Activated CD8-positive, alpha-beta T cell treated with anti-CD3 and anti-CD28 coated beads, Interleukin-2, amount 10 ng/mL, durations not matched to agents 7 days and 5 days (primary cell): ENCODE measurements around the gene SPATS2L. TPM values are rescaled to one million over a fixed set of nuclear protein-coding genes. Genes with fewer than 3 reads are reported as not detected.

Experiments used
- ATAC-seq: fragments of 150-1000 bp; cut with Tn5 transposase; one replicate; pipeline ENCODE4 v1.10.0; 2021; ENCODE audit warnings: moderate library complexity
- CTCF ChIA-PET: fragments of 350-600 bp; sonication (Branson Sonifier 250); formaldehyde crosslinking; loops from one replicate; lab custom pipeline; 2021; ENCODE audit warnings: antibody characterized with exemption; lab: Charles Lee
- POLR2A ChIA-PET: fragments of 350-600 bp; sonication (Branson Sonifier 250); formaldehyde crosslinking; loops from one replicate; lab custom pipeline; 2021; ENCODE audit warnings: antibody characterized with exemption; lab: Charles Lee
- DNase-seq: peaks from one replicate; pipeline ENCODE4 v3.0.0-alpha.2; 2020
- H3K27ac Mint-ChIP-seq: one replicate; pipeline ENCODE4 v1.8.0; 2021; ENCODE audit warnings: mild to moderate bottlenecking, mixed read lengths
- H3K27me3 Mint-ChIP-seq: one replicate; pipeline ENCODE4 v1.8.0; 2021; ENCODE audit warnings: low read depth, mixed read lengths
- H3K36me3 Mint-ChIP-seq: one replicate; pipeline ENCODE4 v1.8.0; 2021; ENCODE audit warnings: low read depth, mixed read lengths
- H3K4me1 Mint-ChIP-seq: one replicate; pipeline ENCODE4 v1.8.0; 2021; ENCODE audit warnings: low read depth, mixed read lengths
- H3K4me3 Mint-ChIP-seq: one replicate; pipeline ENCODE4 v1.8.0; 2021; ENCODE audit warnings: mild to moderate bottlenecking, mixed read lengths
- H3K9me3 Mint-ChIP-seq: one replicate; pipeline ENCODE4 v1.8.0; 2022; ENCODE audit warnings: mixed read lengths; ENCODE audit not compliant: insufficient read depth
- total RNA-seq, 2 experiments: library from RNA; stranded (reverse); gene quantifications; one replicate each; pipeline ENCODE4 v1.2.3, GENCODE V29; 2021

Gene SPATS2L
- total RNA-seq, 2 experiments from 2014 or later: 45.5 to 46.5 TPM

- Mint-ChIP-seq H3K27me3 (peaks cover 15% of the 10 kb centered on the region), H3K4me1 (no peaks in the 10 kb centered on the region), H3K27ac (no peak overlapping the region), H3K9me3 (no peaks in the 10 kb centered on the region), H3K4me3 (no peak overlapping the region), H3K36me3 (no peaks in the 10 kb centered on the region)
- ATAC-seq (no peak), DNase-seq (no peak)
- ChIA-PET CTCF (no interaction called here), POLR2A (no interaction called here)
Observed at GRCh38 chr2:200272320-200272719, 34.2 kb upstream of the SPATS2L start.

GRCh38 chr2:200274116-200275075, 32.1 kb upstream of the SPATS2L start:
- H3K36me3 Mint-ChIP-seq: no peaks in the 10 kb centered on the region
- POLR2A ChIA-PET: interaction anchor here (0.6 kb wide), 1 partner anchor 79 kb away, joined by 3 read pairs; no protein-coding TSS in a partner anchor
- CTCF ChIA-PET: no interaction called here
- no peaks in the 10 kb centered on the region for H3K9me3 Mint-ChIP-seq
- H3K4me1 Mint-ChIP-seq: no peaks in the 10 kb centered on the region
- no peak overlapping the region for H3K4me3 Mint-ChIP-seq
- no peak for DNase-seq
- no peak for ATAC-seq
- peaks cover 19% of the 10 kb centered on the region for H3K27me3 Mint-ChIP-seq
- H3K27ac Mint-ChIP-seq: no peak overlapping the region

- H3K4me1 Mint-ChIP-seq: no peaks in the 10 kb centered on the region
- DNase-seq (no peak), ATAC-seq (no peak)
- H3K27me3 Mint-ChIP-seq: peaks cover 19% of the 10 kb centered on the region
- ChIA-PET CTCF (no interaction called here), POLR2A (no interaction called here)
- H3K27ac Mint-ChIP-seq: no peak overlapping the region
- no peak overlapping the region for H3K4me3 Mint-ChIP-seq
- no peaks in the 10 kb centered on the region for H3K36me3 Mint-ChIP-seq
- no peaks in the 10 kb centered on the region for H3K9me3 Mint-ChIP-seq
Observed at GRCh38 chr2:200275295-200276013, 31.0 kb upstream of the SPATS2L start.

- ATAC-seq (no peak), DNase-seq (no peak)
- ChIA-PET CTCF (no interaction called here), POLR2A (no interaction called here)
- no peaks in the 10 kb centered on the region for H3K9me3 Mint-ChIP-seq
- no peak overlapping the region for H3K27ac Mint-ChIP-seq
- no peaks in the 10 kb centered on the region for H3K4me1 Mint-ChIP-seq
- no peaks in the 10 kb centered on the region for H3K36me3 Mint-ChIP-seq
- H3K4me3 Mint-ChIP-seq: no peak overlapping the region
- H3K27me3 Mint-ChIP-seq: peaks cover 16% of the 10 kb centered on the region
Observed at GRCh38 chr2:200276472-200276871, 30.0 kb upstream of the SPATS2L start.

GRCh38 chr2:200278694-200279316, 27.7 kb upstream of the SPATS2L start:
- H3K27me3 Mint-ChIP-seq: peaks cover 22% of the 10 kb centered on the region
- H3K27ac Mint-ChIP-seq: no peak overlapping the region
- H3K4me1 Mint-ChIP-seq: no peaks in the 10 kb centered on the region
- H3K36me3 Mint-ChIP-seq: no peaks in the 10 kb centered on the region
- no peaks in the 10 kb centered on the region for H3K9me3 Mint-ChIP-seq
- ATAC-seq: no peak
- CTCF ChIA-PET: no interaction called here
- POLR2A ChIA-PET: no interaction called here
- DNase-seq: no peak
- no peak overlapping the region for H3K4me3 Mint-ChIP-seq

GRCh38 chr2:200279857-200280256, 26.6 kb upstream of the SPATS2L start:
- H3K9me3 Mint-ChIP-seq: no peaks in the 10 kb centered on the region
- no peak overlapping the region for H3K4me3 Mint-ChIP-seq
- no peak for DNase-seq
- peaks cover 26% of the 10 kb centered on the region for H3K27me3 Mint-ChIP-seq
- no peak overlapping the region for H3K27ac Mint-ChIP-seq
- ChIA-PET CTCF (no interaction called here), POLR2A (no interaction called here)
- no peaks in the 10 kb centered on the region for H3K4me1 Mint-ChIP-seq
- H3K36me3 Mint-ChIP-seq: no peaks in the 10 kb centered on the region
- ATAC-seq: no peak

- H3K27ac Mint-ChIP-seq: no peak overlapping the region
- H3K27me3 Mint-ChIP-seq: peaks cover 35% of the 10 kb centered on the region
- POLR2A ChIA-PET: no interaction called here
- ATAC-seq (no peak), DNase-seq (no peak)
- H3K4me1 Mint-ChIP-seq: no peaks in the 10 kb centered on the region
- H3K36me3 Mint-ChIP-seq: no peaks in the 10 kb centered on the region
- CTCF ChIA-PET: no interaction called here
- no peaks in the 10 kb centered on the region for H3K9me3 Mint-ChIP-seq
- H3K4me3 Mint-ChIP-seq: no peak overlapping the region
Observed at GRCh38 chr2:200286578-200286977, 19.9 kb upstream of the SPATS2L start.

- ATAC-seq (no peak), DNase-seq (no peak)
- ChIA-PET CTCF (no interaction called here), POLR2A (no interaction called here)
- no peaks in the 10 kb centered on the region for H3K36me3 Mint-ChIP-seq
- H3K4me3 Mint-ChIP-seq: no peak overlapping the region
- peaks cover 28% of the 10 kb centered on the region for H3K27me3 Mint-ChIP-seq
- no peaks in the 10 kb centered on the region for H3K4me1 Mint-ChIP-seq
- H3K27ac Mint-ChIP-seq: no peak overlapping the region
- H3K9me3 Mint-ChIP-seq: no peaks in the 10 kb centered on the region
Observed at GRCh38 chr2:200288670-200289429, 17.6 kb upstream of the SPATS2L start.

- Mint-ChIP-seq H3K36me3 (no peaks in the 10 kb centered on the region), H3K4me3 (no peak overlapping the region), H3K27ac (no peak overlapping the region), H3K27me3 (peaks cover 24% of the 10 kb centered on the region), H3K9me3 (no peaks in the 10 kb centered on the region), H3K4me1 (no peaks in the 10 kb centered on the region)
- DNase-seq (no peak), ATAC-seq (no peak)
- POLR2A ChIA-PET: no interaction called here
- CTCF ChIA-PET: no interaction called here
Observed at GRCh38 chr2:200296118-200296517, 10.4 kb upstream of the SPATS2L start.

- CTCF ChIA-PET: no interaction called here
- Mint-ChIP-seq H3K9me3 (no peaks in the 10 kb centered on the region), H3K27me3 (peaks cover 22% of the 10 kb centered on the region), H3K27ac (no peak overlapping the region), H3K36me3 (no peaks in the 10 kb centered on the region), H3K4me1 (no peaks in the 10 kb centered on the region), H3K4me3 (no peak overlapping the region)
- no peak for ATAC-seq
- DNase-seq: no peak
- POLR2A ChIA-PET: no interaction called here
Observed at GRCh38 chr2:200297100-200297499, 9.4 kb upstream of the SPATS2L start.

GRCh38 chr2:200297989-200298388, 8.5 kb upstream of the SPATS2L start:
- no peaks in the 10 kb centered on the region for H3K36me3 Mint-ChIP-seq
- ChIA-PET POLR2A (no interaction called here), CTCF (no interaction called here)
- DNase-seq: no peak
- no peak overlapping the region for H3K27ac Mint-ChIP-seq
- peaks cover 29% of the 10 kb centered on the region for H3K27me3 Mint-ChIP-seq
- H3K4me1 Mint-ChIP-seq: no peaks in the 10 kb centered on the region
- H3K9me3 Mint-ChIP-seq: no peaks in the 10 kb centered on the region
- ATAC-seq: no peak
- H3K4me3 Mint-ChIP-seq: no peak overlapping the region
